Lung (tissue), 12 donors: ENCODE results near the gene SLC9A9. TPM values are rescaled to one million over a fixed set of nuclear protein-coding genes. Genes with fewer than 3 reads are reported as not detected.
"Not testable (repeated sequence)": the region's sequence is repeated elsewhere in the genome, so short reads cannot be mapped to it uniquely, and the experiment has no call there.

Source experiments
- ATAC-seq: fragments of 200-7000 bp; cut with Tn5 transposase; one replicate; pipeline ENCODE4 v1.9.1; 2020; ENCODE audit warnings: moderate number of reproducible peaks; ENCODE audit not compliant: insufficient read depth, low FRiP score
- DNase-seq, 3 donors: peaks; one replicate each; pipeline ENCODE4 v3.0.0-alpha.2; 2013 to 2017
- H3K27ac ChIP-seq, 2 donors: one replicate each; pipeline ENCODE4 v1.5.1; 2013; ENCODE audit warnings: mild to moderate bottlenecking in 2 of 2, moderate library complexity in 2 of 2, control low read depth in 1 of 2, inconsistent platforms in 1 of 2, low read depth in 1 of 2, low read length in 1 of 2
- H3K27me3 ChIP-seq, 3 donors: one replicate each; pipeline ENCODE4 v1.5.1; 2013; ENCODE audit warnings: low read length in 2 of 3; ENCODE audit not compliant: control insufficient read depth in 3 of 3, insufficient read depth in 3 of 3
- H3K36me3 ChIP-seq, 4 donors: one replicate each; pipeline ENCODE4 v1.5.1; 2013; ENCODE audit warnings: low read length in 4 of 4, mild to moderate bottlenecking in 1 of 4, moderate library complexity in 1 of 4; ENCODE audit not compliant: control insufficient read depth in 4 of 4, insufficient read depth in 4 of 4
- H3K4me1 ChIP-seq, 5 donors: one replicate each; pipeline ENCODE4 v1.5.1; 2013; ENCODE audit warnings: low read length in 5 of 5, mild to moderate bottlenecking in 2 of 5, moderate library complexity in 1 of 5; ENCODE audit not compliant: control insufficient read depth in 5 of 5, insufficient read depth in 5 of 5
- H3K4me3 ChIP-seq: one replicate; pipeline ENCODE4 v1.5.1; 2013; ENCODE audit warnings: mild to moderate bottlenecking, control low read depth, moderate library complexity
- H3K9ac ChIP-seq, 2 donors: one replicate each; pipeline ENCODE4 v1.5.1; 2013; ENCODE audit warnings: low read length in 2 of 2, control low read depth in 1 of 2; ENCODE audit not compliant: insufficient read depth in 1 of 2
- H3K9me3 ChIP-seq, 4 donors: one replicate each; pipeline ENCODE4 v1.5.1; 2013; ENCODE audit warnings: low read length in 3 of 4, mild to moderate bottlenecking in 1 of 4, moderate library complexity in 1 of 4; ENCODE audit not compliant: control insufficient read depth in 4 of 4, insufficient read depth in 3 of 4
- WGBS, 2 donors: extraction: QIAGEN DNeasy Blood & Tissue Kit; methylation state at CpG; one replicate each; pipeline ENCODE4 v1.1.7; 2013; 5-methylcytosine and 5-hydroxymethylcytosine counted together
- polyA plus RNA-seq, 2 donors: library from polyadenylated mRNA; stranded (reverse); fragments of 200-250 nt; gene quantifications; one replicate each; pipeline ENCODE4 v1.2.1, GENCODE V29; 2013
- total RNA-seq, 2 donors: library from RNA; depleted of rRNA in 1 of 2; stranded (reverse); fragments of >200 nt in 1 of 2; gene quantifications; one replicate each; pipeline ENCODE4 v1.2.1, GENCODE V29; 2014 to 2021
- TF ChIP-seq, protein P1 (sequence below): IDR thresholded peaks from 2 replicates; pipeline ENCODE4 v1.5.1; 2012; ENCODE audit warnings: mild to moderate bottlenecking; ENCODE audit errors: control extremely low read depth, extremely low read depth
- donor health status: control.
- donor health status: control.
- donor health status: Bipolar disorder and iron deficiency.
- donor health status: healthy.
- donor health status: DM: yes; HTN: yes; CAD: no.

Gene SLC9A9
- total and polyA plus RNA-seq, 4 donors, result 2.2 to 66.3 (median 8.2) TPM

DNA sequence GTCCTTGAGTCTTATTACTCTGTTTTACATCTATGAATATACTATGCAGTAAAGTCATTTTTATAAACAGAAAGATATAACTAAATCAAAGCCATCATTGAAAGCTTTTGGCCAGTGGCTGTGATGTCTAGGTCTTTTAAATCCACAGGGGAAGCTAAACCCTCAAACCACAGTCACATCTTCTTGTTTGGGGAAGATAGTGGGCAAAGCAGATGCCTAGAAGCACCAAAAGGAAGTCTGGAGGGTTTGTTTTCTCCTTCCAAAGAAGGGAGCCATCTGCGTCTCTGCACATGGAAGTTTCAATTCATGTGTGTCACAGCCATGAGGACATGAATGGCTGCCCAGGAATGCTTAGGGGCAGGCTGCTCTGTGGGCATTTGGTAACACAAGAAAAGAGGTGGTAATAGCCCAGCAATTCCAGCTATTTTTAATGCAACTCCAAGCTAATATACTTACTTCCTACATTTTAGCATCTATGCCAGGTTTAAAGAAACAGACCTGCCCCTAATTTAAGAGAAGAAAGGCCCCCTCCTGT, 322.2 kb downstream of the SLC9A9 start:
- no peak for DNase-seq

DNA sequence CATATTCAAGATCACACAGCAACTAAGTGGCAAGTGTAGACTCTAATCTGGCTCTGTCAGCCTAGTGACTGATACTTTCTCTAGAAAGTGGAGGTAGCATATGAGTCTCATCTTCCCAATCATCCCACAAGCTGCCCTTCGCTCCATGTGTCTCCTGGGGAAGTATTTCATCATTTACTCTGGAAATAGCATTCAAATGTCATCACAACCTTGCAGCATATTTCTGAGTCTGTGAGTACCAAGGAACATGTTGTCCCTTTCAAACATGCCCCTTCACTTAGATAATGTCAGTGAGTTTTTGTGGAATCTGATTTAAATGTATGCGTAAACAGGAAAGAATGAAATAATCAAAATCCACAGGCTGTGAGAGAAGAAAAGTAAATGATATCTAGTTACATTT, 322.9 kb downstream of the SLC9A9 start:
- Histone ChIP-seq H3K27ac (no peak overlapping the region), H3K36me3 (no peaks in the 10 kb centered on the region), H3K27me3 (no peaks in the 10 kb centered on the region), H3K4me3 (no peak overlapping the region), H3K4me1 (peaks cover 0 to 17% (median 2%) of the 10 kb centered on the region in 5 donors), H3K9me3 (peaks cover 0 to 2% (median 0%) of the 10 kb centered on the region in 4 donors), H3K9ac (no peak overlapping the region)
- no peak for ATAC-seq
- no peak for DNase-seq
- TF ChIP-seq, protein P1, sequence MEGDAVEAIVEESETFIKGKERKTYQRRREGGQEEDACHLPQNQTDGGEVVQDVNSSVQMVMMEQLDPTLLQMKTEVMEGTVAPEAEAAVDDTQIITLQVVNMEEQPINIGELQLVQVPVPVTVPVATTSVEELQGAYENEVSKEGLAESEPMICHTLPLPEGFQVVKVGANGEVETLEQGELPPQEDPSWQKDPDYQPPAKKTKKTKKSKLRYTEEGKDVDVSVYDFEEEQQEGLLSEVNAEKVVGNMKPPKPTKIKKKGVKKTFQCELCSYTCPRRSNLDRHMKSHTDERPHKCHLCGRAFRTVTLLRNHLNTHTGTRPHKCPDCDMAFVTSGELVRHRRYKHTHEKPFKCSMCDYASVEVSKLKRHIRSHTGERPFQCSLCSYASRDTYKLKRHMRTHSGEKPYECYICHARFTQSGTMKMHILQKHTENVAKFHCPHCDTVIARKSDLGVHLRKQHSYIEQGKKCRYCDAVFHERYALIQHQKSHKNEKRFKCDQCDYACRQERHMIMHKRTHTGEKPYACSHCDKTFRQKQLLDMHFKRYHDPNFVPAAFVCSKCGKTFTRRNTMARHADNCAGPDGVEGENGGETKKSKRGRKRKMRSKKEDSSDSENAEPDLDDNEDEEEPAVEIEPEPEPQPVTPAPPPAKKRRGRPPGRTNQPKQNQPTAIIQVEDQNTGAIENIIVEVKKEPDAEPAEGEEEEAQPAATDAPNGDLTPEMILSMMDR, result no peak
- WGBS, 2 donors, result 80 to 89% methylated on average over 2 of the region's 2 CpGs

More for the DNA sequence above, 322.2 kb downstream of the SLC9A9 start:
- Histone ChIP-seq H3K4me1 (peaks cover 0 to 17% (median 2%) of the 10 kb centered on the region in 5 donors), H3K27ac (no peak overlapping the region), H3K4me3 (no peak overlapping the region), H3K9me3 (peaks cover 0 to 2% (median 0%) of the 10 kb centered on the region in 4 donors), H3K9ac (no peak overlapping the region), H3K36me3 (no peaks in the 10 kb centered on the region), H3K27me3 (no peaks in the 10 kb centered on the region)
- 37 to 61% methylated on average over 1 of the region's 1 CpG for WGBS, 2 donors
- ATAC-seq, result no peak
- TF ChIP-seq, protein P1, result no peak

DNA sequence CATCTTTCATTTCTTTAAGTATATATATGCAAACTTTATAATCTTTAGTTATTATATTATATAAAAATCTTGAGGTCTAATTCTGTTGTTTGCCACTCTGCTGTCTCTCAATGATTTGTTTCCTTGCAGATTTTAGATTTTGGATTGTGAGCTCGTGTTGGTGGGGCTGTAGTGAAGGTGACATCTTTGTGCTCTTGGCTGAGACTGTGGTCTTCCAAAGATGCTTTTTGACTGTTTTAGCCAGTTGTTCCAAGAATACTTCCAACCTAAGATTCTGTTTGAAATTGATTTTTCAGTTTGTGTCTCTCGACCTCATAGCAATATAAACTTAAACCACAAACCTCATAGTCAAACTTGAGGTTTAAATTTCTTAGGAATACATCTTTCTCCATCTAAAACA, 326.5 kb downstream of the SLC9A9 start:
- Histone ChIP-seq H3K27me3 (no peaks in the 10 kb centered on the region), H3K4me3 (no peak overlapping the region), H3K27ac (no peak overlapping the region), H3K4me1 (peaks cover 0 to 4% (median 0%) of the 10 kb centered on the region in 5 donors), H3K9ac (no peak overlapping the region), H3K36me3 (no peaks in the 10 kb centered on the region), H3K9me3 (no peaks in the 10 kb centered on the region)
- no peak for DNase-seq
- TF ChIP-seq, protein P1, result no peak
- no peak for ATAC-seq
- WGBS, 2 donors, result 83 to 88% methylated on average over 2 of the region's 2 CpGs

DNA sequence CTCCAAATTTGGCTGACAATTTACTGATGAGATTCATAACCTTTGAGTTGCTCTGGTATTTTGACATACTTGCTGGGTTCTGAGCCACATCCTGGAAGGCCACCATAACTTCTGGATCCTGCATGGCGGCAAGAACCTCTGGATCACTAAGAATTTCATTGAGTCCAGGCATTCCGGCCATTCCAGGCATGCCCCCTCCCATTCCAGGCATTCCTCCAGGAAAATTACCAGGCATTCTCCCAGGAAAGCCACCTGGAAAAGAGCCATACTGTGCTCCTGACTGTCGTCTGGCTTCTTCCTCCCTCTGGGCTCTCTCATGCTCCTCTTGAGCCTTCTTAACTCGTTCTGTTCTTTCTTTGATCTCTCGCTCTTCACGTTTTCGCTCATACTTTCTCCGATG, 331.1 kb downstream of the SLC9A9 start:
- not testable (repeated sequence) for DNase-seq
- 89% methylated on average over 8 of the region's 8 CpGs for WGBS, 2 donors

More for the DNA sequence above, 331.1 kb downstream of the SLC9A9 start:
- not testable (repeated sequence) for H3K27me3 ChIP-seq, H3K36me3 ChIP-seq, H3K9ac ChIP-seq, H3K4me1 ChIP-seq, H3K9me3 ChIP-seq, ATAC-seq, H3K4me3 ChIP-seq, H3K27ac ChIP-seq
